ENCODE measurements around the gene TMCO4.

TMCO4 gene

DNA sequence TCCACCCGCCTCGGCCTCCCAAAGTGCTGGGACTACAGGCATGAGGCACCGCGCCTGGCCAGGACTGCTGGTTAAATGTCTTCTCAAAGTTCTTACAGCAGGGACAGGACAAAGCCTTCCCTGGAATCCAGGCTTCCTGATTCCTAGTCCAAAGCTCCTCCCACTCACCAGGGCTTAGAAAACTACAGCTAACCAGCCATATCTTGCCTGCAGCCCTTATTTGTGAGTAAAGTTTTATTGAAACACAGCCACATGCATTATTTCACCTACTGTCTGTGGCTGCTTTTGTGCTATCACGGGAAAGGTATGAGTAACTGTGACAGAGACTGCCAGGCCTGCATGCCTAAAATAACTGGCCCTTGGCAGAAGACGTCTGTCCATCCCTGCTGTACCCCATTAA, 24.4 kb downstream of the TMCO4 start:
- no peak for DNase-seq

DNA sequence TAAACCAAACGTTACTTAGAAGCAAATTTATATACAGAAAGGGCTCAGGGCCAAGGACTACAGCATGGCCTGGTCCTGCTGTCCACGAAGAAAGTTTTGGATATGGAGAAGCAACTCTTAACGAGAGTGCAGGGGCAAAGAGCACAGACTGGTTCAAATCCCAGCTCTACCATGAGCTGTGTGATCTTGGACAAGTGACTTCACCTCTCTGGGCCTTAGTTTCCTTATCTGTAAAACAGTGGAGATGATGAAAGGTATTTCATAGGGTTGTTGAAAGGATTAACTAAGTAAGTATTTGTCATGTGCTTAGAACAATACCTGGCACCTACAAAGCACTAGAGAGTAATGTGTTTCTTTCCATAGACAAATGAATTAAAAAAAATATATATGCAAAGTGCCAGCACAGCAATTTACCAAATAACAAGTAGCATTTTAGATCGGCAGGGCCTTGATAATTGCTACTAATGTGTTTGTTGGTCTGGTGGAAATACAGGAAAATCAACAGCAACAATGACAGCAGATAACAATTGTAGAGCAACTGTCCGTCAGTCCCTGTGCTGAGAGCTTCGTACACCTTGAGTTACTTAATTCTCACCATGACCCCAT, 25.4 kb downstream of the TMCO4 start:
- no peak for DNase-seq

DNA sequence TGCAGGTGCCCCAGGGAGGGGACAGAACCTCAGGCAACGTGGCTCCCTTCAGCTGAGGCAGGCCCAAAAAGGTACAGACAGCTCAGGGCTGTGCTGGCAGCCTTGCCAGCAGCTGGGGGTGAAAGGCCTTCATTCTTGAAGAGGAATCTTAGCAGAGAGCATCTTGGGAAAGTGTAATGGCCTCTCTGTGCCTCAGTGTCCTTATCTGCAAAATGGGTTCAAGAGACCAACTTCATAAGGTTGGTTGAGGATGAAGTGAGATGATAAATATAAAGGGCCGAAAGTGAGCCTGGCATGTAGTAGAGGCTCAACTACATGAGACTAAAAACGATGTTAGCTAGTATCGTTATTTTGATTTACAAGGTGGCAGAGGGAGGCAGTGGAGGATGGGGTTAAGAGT, 26.2 kb downstream of the TMCO4 start:
- no peak for DNase-seq

DNA sequence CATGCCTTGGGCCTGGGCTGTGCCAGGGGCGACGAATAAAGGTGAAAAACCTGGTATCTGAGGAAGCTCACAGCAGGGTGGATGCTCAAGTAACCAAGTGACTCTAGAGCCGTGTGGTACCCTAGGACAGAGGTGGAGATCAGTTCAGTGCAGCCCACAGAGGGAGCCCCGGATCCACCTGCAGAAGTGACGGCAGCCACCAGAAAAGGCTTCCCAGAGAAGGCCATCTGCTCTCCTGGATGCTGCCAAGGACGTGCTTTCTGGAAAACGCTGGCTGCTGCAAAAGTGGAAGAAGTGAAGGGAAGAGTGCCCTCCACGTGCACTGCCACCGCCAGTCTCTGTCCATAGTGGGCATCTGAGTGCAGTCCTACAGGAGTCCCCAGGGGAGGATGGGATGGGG, 27.7 kb downstream of the TMCO4 start:
- no peak for DNase-seq

DNA sequence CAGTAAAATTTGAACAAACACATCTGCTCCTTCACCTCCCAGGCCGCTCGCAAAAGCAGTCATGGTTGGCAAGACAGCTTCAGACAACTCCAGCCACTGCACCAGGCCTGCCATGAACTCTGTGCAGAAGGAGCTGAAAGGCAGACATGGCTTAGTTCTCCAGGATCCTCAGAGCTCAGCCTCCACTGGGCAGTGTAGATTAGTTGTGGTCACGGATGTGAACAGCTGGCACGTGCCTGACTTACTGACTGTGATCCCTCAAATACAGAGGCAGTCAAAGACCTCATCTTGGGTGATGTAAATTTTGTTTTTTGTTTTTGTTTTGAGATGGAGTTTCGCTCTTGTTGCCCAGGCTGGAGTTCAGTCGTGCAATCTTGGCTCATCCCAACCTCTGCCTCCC, 28.4 kb downstream of the TMCO4 start:
- DNase-seq, result no peak

DNA sequence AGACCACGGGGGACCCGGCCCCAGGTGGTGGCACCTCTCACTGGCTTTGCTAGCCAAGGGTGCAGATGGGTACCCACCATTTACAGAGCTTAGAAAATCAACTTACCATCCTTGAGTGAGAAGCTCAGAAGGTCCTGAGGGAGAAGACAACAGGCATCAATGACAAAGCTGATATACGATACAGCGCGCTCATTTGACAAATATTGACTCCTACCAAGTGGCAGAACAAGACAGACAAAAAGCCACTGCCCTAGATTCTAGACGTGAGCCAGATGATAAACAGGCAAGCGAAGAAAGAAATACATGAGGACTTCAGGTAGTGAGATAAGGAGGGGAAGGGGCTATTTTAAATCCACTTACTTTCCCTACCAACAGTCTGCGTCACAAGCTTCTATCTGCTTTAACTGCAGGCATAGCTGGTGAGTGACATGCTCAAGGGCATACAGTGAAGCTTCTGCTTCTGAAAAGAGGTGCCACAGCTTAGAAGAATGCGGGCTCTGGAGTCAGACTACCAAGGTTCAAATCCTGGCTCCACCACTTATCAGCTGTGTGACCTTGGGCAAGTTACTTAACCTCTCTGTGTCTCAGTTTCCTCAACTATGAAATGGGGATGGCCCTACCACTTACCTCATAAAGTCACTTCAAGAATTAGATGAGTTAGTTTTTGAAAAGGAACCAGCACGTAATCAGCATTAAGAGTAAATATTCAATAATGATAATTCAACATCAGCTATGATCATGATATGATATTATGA, 29.1 kb downstream of the TMCO4 start:
- no peak for DNase-seq

DNA sequence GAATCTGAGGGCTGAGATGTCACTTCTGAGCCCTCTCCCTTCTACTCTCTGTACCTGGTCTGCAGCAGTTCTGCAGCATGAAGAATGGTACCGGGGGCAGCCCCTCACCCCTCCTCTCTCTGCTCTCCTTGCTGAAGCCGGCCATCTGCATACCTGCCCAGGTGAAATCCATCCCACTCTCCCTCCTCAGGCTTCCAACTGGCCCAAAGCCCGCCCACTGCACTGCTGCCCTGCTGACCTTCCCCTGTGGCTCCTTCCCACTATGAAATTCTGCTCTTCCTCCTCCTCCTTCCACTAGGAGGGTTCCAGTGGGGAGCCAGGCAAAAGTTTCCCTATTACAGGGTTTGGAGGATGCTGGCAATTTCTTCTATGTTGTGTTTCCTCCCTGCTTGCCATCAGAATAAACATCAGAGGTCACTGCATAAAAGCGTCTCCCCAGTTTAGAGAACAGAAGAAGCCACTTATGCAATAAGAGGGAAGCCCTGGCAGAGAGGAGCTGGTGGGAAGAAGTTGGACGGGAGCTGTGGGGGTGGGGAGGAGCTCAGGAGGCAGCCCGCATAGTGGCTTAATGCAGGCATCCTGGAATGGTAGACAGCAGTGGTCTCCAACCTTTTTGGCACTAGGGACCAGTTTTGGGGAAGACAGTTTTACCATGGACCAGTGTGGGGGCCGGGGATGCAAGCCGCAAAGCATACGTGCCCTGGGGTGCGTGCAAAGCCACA, 30.3 kb downstream of the TMCO4 start:
- DNase-seq, result no peak

DNA sequence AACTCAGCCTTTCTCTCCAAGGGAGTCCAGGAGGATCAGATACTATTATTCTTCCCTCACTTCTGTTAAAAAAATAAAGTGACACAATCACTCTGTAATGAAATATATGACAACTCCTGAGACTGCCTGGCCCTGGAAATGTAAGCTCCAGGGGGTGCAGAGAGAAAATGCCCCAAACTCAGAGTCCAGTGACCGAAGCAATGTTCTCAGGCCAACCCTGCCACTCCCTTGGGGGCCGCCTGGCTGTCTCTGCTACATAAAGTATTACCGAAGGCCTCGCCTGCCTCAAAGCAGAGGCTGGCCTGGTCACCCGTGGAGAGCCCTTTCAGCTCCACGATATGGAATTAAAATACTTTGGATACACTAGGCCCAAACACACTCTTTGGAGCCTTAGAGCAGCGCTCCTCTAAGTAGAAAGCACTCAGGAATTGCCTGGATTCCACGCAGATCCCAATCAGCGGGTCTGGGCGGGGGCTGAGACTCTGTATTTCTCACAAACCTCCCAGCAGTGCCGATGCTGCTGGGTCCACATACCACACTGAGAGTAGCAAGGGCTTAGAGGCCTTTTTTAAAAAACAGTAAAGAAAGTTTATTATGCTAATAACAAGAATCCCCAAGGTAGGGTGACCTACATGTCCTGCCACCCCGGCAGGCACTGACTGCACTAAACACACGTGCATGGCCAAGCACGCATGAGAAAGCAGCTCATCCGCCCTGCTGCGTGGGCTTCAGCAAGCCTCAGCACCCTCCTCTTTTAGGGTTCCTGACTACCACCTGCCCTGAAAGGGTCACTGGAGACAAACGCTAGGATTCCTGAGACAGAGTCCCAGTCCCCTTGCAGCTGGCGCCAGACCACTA, 31.1 kb downstream of the TMCO4 start:
- DNase-seq, result no peak

DNA sequence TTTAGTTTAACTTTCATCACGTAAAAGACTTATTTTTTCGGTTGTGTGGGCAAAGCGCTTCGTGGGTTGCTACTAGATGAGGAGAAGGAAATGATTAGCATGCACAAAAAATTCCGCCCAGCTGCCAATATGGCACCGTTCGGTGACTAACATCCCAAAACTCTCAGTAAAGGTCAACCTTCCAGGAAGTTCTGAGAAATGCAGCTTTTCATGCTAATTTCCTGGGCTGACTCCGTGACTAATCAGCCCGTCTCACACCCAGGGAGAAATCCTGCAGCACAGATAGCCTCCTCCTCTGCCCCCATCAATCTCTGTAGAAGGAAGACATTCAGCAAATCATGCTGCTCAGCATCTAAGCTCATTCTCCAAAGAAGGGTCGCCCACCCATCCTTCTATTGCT, 34.1 kb downstream of the TMCO4 start:
- DNase-seq, result no peak

DNA sequence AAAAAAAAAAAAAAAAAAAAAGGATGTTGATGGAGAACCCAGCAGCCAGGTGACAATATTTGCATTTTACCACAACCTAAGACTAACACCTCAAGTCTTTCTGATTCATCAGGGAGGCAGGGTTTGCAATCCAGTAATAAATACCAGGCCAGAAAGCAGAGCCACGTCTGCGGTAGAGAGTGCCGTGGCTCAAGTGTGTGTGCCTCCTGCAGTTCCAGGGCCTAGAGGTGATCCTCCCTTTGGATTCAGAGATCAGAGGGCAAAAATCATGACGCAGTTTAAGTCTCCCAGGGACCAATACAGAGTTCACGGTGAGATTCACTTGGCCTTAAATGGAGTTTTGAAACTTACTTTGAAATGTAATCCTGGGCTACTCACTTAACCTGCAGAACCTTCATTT, 34.9 kb downstream of the TMCO4 start:
- no peak for DNase-seq

DNA sequence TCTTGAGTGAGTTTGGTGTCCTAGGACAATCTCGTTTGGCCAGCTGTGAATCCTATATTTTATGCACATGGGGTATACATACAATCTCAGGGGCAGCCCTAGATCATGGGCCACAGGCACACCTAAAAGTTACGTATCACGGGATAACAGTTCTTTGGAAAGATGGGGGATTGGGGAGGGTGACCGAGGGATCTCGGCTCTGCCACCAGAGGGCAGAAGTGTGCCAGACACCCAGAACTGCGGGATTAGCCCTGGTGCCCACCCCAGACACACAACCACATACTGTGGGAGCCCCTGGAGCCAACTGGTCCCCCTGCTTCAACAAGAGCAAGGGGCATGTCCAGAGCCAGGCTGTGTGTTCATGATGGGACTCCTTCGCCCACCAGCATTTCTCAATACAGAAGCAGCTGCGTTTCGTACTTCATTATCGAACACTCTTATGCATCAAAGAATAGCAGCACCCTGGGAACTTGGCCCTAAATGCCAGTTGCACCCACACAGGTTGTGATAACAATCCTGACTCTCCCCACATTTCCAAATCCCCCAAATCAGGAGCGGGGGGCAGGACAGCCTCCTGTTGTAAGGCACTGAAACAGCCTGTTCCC, 37.4 kb downstream of the TMCO4 start:
- no peak for DNase-seq

DNA sequence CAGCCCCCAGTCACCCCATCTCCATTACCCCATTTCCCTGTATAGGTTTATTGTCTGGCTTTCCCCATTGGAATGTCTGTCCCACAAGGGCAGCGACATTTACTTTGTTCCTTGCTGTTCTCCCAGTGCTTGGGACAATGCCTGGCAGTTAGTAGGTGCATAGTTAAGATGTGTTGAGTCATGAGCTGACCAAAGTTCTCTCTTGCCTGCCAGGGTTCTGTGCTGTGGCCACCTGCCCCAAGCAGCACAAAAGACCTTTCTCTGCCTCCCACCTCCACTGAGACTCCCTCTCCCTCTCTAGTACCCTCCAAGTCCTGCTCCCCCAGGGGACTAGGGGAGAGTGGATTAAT, 40.0 kb downstream of the TMCO4 start:
- DNase-seq, result no peak

DNA sequence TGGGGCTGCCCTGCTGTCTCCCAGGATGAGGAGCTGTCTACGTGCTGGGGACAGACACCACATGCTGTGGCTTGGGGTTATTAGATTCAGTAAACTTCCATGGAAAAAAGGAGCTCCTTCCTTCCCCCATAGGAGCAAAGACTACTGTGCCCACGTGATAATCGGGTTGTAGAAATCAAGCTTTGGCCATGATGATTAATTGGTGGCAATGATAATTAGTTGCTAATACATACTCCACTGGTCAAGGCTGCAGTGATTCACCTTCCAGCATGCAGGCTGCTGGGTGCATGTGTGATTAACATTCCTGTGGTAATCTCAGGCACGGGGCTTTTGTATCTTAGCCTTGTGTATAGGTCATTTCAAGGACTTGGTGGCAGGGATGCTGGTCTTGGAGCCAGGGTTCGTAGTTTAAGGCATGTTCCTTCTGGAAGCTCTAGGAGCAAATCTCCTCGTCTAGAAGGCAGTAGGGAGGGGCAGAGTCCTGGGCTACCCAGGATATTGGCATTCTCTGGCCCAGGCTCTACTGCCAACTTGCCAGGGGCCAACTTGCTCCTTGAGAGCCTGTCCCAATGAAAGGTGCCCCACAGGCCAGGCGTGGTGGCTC, 41.4 kb downstream of the TMCO4 start:
- no peak for DNase-seq

DNA sequence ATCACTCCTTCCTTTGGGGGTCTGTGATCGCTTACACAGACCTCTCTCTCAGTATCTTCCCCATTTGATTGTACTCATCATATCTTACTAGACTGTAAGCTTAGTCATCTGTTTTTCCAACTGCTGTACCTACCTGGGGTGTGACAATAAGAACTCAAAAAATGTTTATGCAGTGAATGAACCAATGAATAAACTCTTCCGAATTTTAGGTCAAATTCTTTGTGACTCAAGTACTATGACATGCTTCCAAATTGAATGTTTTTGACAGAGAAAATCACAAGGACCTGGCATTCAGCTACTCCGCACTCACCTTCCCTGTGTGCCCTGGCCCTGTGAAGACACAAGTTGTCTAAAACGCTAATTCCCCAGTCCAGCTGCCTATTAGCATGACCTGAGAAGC, 42.1 kb downstream of the TMCO4 start:
- no peak for DNase-seq

DNA sequence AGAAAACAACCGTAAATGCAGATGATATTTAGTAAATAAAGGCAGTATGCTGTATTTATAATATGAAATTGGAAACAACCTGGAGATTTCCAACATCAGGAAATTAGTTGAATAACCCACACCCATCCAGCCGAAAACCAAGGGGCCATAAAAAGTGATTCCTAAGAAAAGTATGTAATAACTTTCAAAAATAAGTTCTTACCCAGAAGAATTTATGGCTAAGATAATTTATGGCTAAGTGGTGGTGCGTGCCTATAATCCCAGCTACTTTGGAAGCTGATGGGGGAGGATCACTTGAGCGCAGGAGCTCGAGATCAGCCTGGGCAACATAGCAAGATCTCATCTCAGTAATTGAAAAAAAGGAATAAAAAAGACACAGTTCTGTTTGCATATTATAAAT, 43.2 kb downstream of the TMCO4 start:
- no peak for DNase-seq

DNA sequence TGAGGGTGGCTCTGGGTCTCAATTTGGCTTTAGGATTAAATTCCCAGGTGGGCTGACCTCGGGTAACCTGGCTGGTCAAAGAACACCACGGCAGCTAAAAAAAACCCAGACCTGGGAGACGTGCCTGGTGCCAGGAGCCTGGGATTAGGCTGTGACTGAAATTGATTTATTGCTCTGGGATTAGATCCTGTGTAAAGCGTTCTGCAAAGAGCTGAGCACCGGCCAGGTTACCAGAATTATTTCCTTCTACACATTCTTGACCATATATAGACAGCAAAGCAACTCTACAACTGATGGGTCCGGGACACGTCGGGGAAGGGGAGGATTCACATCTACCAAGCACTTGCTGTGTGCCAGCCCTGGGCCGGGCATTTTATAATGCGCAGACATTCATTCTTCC, 45.2 kb downstream of the TMCO4 start:
- DNase-seq, result no peak

DNA sequence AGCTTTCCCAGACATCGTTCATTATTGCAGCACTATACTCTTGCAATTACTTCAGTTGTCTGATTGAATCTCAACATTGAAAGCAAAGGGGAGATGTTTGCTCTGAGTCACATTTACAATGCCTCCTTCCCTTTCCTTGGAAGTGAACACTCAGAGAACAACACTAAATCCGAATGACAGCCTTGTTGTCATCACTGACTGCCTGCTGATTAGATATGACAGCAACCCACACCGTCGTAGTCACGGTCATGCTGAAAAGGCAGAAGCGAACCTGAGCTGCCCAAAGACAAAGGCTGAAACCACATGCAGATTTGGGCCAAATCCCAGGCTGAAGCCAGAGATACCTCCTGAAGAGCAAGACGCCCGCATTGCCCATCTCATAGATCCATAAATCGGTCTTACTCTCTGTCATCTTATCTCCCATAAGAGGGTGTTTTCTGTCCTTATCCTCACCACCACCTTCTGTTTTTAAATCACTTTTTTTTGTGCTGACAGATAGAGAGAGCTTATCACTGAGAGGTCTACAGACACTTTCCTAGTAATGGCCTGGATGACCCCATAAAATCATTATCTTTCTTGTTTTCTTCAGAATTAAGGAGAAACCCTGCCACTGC, 47.5 kb downstream of the TMCO4 start:
- DNase-seq, result no peak

DNA sequence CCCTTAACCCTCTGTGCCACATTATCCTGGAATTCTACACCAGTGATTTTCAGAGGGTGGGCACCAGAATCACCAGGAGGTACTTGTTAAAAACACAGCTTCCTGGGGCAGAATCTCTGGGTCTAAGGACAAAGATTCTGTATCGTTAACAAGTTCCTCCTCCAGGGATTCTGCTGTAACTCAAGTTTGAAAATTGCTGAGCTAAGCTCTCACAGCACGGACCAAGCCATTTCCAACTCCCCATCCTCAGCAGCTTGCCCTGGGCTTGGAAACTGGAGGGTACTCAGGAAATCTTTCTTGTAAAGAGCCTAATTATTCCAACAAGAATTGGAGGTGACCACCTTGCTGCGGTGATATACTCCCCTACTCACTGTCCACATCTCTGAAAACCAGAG, 48.8 kb downstream of the TMCO4 start:
- no peak for DNase-seq

DNA sequence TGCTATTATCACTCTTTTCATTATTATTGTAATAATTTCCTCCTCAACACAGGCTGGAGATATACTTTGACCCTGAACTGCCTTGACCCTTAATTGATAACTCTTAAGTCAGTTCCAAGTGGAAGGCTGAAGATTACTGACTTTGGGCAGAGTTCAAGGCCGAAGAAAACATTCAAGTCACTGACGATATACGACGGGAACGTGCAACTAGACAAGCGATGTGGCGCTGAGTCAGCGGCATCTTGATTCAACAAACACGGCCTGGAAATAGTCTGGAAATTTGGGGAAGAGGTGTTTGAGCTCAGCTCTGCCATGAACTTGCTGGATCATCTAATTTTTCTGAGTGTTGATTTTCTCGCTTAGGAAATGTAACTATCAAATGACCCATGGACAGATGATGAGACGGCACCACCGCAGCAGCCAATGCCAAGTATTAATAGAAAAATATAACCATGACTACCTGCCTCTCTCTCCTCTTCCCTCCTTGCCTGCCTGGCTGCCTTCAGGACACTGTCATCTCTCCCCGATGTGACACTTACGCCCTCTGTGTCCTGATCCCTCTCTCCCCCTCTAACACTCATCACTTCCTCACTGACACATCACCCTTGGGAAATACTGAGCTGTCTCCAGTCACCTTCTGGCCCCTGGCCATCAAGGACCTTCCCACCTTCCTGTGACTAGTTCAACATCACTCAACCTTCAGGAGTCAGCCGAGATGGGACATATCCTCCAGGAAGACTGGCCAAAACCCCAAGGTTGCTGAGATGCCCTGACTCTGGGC, 49.4 kb downstream of the TMCO4 start:
- DNase-seq, result no peak

DNA sequence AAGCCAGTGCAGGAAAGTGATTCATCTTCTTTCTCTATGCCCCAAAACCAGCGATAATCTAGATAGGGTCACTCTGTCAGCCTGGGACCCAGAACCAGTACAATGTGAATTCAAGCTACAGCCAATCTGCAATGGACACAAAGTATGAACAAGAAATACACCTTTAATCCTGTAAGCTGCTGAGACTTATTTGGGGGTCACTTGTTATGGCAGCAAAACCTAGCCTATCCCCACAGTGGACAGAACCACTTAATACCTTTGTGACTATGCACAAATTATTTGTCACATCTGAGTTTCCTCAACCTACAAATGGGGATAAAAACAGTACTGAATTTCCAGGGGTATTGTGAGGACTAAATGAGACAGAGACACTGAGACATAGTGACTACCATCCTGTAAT, 50.0 kb downstream of the TMCO4 start:
- DNase-seq, result no peak

DNA sequence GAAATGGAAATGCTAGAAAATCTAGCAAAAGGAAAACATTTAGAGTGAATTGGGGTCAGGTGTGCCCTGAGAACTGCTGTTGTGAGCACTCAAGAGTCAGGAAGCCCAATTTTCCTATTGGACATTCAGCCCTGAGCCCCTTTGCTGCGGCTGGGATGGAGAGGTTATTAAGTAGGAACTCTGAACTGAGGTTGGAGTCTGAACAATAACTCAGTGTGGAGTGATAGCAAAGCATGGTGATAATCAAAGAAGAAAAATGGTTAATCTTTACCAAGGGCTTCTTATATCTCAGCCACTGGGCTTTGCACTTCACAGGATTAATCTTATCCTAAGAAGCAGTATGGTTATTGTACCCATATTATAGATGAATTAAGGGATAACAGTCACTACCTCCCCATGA, 52.0 kb downstream of the TMCO4 start:
- no peak for DNase-seq

Measured in activated CD4-positive, CD25-positive, alpha-beta regulatory T cell treated with anti-CD3 and anti-CD28 coated beads, Interleukin-2, amount 50 U/mL, for 72 hours (primary cell).